HUDEP-2 (cell line): ENCODE results near the gene NFIC.

ENCODE experiments used
- DNase-seq, 76 experiments: peaks; one replicate each; lab custom pipeline; 2025; ENCODE audit not compliant: unreplicated experiment in 76 of 76; lab: John Stamatoyannopoulos, UW

Gene NFIC

DNA sequence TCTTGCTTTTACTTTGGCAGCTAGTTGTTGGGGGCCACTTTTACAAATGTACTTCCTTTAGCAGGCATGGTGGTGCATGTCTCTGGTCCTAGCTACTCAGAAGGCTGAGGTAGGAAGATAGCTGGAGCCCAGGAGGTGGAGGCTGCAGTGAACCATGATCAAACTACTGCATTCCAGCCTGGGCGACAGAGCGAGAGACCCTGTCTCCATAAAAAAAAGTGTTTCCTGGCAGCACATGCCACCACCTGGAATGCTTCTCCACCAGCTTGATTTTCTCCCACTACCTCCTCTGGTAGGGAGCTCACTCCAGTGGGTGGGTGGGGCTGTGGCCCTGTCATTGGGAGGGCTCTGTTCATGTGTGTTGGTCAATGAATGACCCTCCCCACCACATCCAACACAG is 152.3 kb downstream of the NFIC start:
- no peak for DNase-seq
